WTC11 (cell line): ENCODE results near the gene PRELID2.

ENCODE experiments used
- TCF7 ChIP-seq: sonication (generic); formaldehyde crosslinking; IDR thresholded peaks from 2 replicates; pipeline ENCODE4 v1.8.0; 2022; ENCODE audit warnings: mild to moderate bottlenecking, low read depth, missing genetic modification reagents, moderate library complexity
- ZNF423 ChIP-seq: fragments of 250-450 bp; sonication (Bioruptor Pico); IDR thresholded peaks from 2 replicates; pipeline ENCODE4 v2.1.2; 2022; ENCODE audit warnings: mild to moderate bottlenecking, moderate library complexity
- TF ChIP-seq, protein P1 (sequence below): fragments of 200-600 bp; IDR thresholded peaks from 2 replicates; pipeline ENCODE4 v1.8.0; 2022; ENCODE audit warnings: antibody characterized with exemption
- TF ChIP-seq, protein P2 (sequence below): sonication (generic); formaldehyde crosslinking; IDR thresholded peaks from 2 replicates; pipeline ENCODE4 v1.8.1; 2022; ENCODE audit warnings: low read depth, missing genetic modification reagents, borderline replicate concordance
- TF ChIP-seq, protein P3 (sequence below): sonication (generic); formaldehyde crosslinking; IDR thresholded peaks from 2 replicates; pipeline ENCODE4 v1.8.1; 2023; ENCODE audit warnings: mild to moderate bottlenecking, missing genetic modification reagents, borderline replicate concordance

DNA sequence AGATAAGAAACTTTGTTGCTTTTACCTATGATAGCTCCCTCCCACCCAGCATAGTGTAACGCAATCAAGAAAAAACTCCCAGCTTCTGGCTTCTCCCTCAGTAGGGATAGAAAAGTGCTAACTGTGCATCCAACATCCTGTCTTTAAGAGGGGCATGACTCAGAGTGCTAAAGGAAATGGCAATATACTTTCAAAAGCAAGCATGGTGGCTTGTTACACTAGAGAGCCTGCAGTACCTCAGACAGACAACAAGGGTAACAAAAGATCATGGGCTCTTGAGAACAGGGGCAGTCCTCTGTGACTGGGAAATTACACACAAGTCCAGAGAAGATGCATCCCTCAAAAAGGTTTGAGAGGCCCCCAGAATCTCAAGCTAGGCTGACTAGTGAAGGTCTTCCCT lies 37.8 kb downstream of the PRELID2 start:
- TF ChIP-seq ZNF423 (CRISPR knock-in tag) (no peak), TCF7 (CRISPR knock-in tag) (no peak)
- TF ChIP-seq, protein P1, sequence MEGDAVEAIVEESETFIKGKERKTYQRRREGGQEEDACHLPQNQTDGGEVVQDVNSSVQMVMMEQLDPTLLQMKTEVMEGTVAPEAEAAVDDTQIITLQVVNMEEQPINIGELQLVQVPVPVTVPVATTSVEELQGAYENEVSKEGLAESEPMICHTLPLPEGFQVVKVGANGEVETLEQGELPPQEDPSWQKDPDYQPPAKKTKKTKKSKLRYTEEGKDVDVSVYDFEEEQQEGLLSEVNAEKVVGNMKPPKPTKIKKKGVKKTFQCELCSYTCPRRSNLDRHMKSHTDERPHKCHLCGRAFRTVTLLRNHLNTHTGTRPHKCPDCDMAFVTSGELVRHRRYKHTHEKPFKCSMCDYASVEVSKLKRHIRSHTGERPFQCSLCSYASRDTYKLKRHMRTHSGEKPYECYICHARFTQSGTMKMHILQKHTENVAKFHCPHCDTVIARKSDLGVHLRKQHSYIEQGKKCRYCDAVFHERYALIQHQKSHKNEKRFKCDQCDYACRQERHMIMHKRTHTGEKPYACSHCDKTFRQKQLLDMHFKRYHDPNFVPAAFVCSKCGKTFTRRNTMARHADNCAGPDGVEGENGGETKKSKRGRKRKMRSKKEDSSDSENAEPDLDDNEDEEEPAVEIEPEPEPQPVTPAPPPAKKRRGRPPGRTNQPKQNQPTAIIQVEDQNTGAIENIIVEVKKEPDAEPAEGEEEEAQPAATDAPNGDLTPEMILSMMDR: no peak
- TF ChIP-seq, protein P2, sequence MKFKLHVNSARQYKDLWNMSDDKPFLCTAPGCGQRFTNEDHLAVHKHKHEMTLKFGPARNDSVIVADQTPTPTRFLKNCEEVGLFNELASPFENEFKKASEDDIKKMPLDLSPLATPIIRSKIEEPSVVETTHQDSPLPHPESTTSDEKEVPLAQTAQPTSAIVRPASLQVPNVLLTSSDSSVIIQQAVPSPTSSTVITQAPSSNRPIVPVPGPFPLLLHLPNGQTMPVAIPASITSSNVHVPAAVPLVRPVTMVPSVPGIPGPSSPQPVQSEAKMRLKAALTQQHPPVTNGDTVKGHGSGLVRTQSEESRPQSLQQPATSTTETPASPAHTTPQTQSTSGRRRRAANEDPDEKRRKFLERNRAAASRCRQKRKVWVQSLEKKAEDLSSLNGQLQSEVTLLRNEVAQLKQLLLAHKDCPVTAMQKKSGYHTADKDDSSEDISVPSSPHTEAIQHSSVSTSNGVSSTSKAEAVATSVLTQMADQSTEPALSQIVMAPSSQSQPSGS: no peak
- TF ChIP-seq, protein P3, sequence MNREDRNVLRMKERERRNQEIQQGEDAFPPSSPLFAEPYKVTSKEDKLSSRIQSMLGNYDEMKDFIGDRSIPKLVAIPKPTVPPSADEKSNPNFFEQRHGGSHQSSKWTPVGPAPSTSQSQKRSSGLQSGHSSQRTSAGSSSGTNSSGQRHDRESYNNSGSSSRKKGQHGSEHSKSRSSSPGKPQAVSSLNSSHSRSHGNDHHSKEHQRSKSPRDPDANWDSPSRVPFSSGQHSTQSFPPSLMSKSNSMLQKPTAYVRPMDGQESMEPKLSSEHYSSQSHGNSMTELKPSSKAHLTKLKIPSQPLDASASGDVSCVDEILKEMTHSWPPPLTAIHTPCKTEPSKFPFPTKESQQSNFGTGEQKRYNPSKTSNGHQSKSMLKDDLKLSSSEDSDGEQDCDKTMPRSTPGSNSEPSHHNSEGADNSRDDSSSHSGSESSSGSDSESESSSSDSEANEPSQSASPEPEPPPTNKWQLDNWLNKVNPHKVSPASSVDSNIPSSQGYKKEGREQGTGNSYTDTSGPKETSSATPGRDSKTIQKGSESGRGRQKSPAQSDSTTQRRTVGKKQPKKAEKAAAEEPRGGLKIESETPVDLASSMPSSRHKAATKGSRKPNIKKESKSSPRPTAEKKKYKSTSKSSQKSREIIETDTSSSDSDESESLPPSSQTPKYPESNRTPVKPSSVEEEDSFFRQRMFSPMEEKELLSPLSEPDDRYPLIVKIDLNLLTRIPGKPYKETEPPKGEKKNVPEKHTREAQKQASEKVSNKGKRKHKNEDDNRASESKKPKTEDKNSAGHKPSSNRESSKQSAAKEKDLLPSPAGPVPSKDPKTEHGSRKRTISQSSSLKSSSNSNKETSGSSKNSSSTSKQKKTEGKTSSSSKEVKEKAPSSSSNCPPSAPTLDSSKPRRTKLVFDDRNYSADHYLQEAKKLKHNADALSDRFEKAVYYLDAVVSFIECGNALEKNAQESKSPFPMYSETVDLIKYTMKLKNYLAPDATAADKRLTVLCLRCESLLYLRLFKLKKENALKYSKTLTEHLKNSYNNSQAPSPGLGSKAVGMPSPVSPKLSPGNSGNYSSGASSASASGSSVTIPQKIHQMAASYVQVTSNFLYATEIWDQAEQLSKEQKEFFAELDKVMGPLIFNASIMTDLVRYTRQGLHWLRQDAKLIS (CRISPR knock-in tag): no peak
